Measurements from ENCODE around the gene OPN4. TPM values are rescaled to one million over a fixed set of nuclear protein-coding genes. Genes with fewer than 3 reads are reported as not detected.

OPN4 gene
- total RNA-seq, 2 experiments from 2014 or later = not detected

DNA sequence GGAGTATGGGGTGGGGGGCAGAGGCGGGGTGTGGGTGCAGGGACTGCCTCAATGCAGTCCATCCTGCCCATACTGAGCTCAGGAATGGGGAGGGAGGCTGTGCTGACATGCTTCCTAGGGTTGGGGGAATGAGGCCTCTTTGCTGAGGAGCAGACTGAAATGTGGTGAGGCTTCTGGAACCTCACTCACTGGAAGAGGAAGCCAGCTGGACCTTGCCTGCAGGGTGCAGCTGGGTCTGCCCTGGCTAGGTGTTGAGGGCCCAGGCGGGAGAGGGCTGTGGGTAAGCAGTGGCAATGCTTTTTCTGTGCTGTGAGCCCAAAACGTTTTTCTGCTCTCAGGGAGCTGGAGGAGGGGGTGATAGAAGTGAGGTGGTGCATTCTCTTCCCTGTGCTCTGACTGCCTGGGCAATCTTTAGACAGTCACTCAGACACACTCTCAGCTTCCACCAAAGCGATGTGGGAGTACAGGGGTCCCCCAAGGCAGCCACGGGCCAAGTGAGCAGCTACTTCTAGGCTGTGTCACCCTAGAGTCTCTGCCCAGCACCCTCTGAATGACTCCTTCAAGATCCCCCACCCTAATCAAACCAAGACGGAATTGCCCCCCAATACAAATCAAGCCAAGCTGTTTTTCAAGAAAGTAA, 60.9 kb downstream of the OPN4 start:
- POLR2A ChIA-PET = interaction anchor here (0.6 kb wide), 1 partner anchor 9 kb away, joined by 5 read pairs; no protein-coding TSS in a partner anchor
- Histone ChIP-seq H3K9me2 (ENCODE audit: insufficient read depth, low read length) (no peaks in the 10 kb centered on the region), H3K36me3 (ENCODE audit: insufficient read depth, low read length) (no peaks in the 10 kb centered on the region), H3K27ac (ENCODE audit: low read depth, low read length, poor library complexity, severe bottlenecking) (no peak overlapping the region), H3K9me3 (ENCODE audit: low read length) (no peaks in the 10 kb centered on the region), H3K4me2 (ENCODE audit: low read length) (no peak overlapping the region), H3K79me2 (ENCODE audit: insufficient read depth, low read depth, low read length) (no peaks in the 10 kb centered on the region), H2AFZ (ENCODE audit: low read length) (no peak overlapping the region), H3K4me1 (ENCODE audit: insufficient read depth, low read length, poor library complexity, severe bottlenecking) (peaks cover 14% of the 10 kb centered on the region), H4K20me1 (ENCODE audit: insufficient read depth, low read length) (no peaks in the 10 kb centered on the region), H3K4me3 (ENCODE audit: low read depth, low read length, poor library complexity, severe bottlenecking) (no peak overlapping the region)
- CTCF ChIA-PET (ENCODE audit: unreplicated experiment) = no interaction called here
- intact Hi-C loops (cut with micrococcal nuclease; ENCODE audit: unreplicated experiment) = loop anchor here (10.0 kb wide), 1 partner anchor 250 kb away; the partner anchor contains the start of gene ADIRF
- no peak for TF ChIP-seq EZH2phosphoT487 (IDR thresholded peaks at IDR 0.05; ENCODE audit: borderline replicate concordance, low read depth, low read length)
- TF ChIP-seq, protein P1, sequence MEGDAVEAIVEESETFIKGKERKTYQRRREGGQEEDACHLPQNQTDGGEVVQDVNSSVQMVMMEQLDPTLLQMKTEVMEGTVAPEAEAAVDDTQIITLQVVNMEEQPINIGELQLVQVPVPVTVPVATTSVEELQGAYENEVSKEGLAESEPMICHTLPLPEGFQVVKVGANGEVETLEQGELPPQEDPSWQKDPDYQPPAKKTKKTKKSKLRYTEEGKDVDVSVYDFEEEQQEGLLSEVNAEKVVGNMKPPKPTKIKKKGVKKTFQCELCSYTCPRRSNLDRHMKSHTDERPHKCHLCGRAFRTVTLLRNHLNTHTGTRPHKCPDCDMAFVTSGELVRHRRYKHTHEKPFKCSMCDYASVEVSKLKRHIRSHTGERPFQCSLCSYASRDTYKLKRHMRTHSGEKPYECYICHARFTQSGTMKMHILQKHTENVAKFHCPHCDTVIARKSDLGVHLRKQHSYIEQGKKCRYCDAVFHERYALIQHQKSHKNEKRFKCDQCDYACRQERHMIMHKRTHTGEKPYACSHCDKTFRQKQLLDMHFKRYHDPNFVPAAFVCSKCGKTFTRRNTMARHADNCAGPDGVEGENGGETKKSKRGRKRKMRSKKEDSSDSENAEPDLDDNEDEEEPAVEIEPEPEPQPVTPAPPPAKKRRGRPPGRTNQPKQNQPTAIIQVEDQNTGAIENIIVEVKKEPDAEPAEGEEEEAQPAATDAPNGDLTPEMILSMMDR (conservative IDR thresholded peaks at IDR 0.05; ENCODE audit: low read length) = no peak
- BruUV-seq (replicated peaks) = no TSS peak
- no peak for DNase-seq (ENCODE audit: low spot score)

DNA sequence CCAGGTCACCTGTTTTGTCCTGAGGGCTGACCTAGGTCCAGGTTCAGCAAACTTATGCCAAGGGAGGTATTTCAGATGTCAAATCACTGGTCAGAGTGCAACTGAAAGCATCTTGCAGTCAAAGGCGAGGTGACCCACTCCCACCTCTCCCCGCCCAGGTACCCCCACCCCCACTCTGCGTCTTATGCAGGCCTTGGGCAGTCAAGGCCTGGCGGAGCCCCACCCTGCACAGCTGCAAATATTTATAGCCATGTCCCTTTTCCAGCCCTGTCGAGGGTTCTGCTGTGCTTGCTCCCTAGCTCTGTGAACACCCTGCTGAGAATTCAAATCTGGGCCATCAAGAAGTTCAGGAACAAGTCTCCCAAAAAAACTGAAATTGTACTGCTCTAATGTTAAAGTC, 61.5 kb downstream of the OPN4 start:
- Histone ChIP-seq H3K79me2 (ENCODE audit: insufficient read depth, low read depth, low read length) (no peaks in the 10 kb centered on the region), H3K4me2 (ENCODE audit: low read length) (no peak overlapping the region), H3K9me2 (ENCODE audit: insufficient read depth, low read length) (no peaks in the 10 kb centered on the region), H3K4me3 (ENCODE audit: low read depth, low read length, poor library complexity, severe bottlenecking) (no peak overlapping the region), H4K20me1 (ENCODE audit: insufficient read depth, low read length) (no peaks in the 10 kb centered on the region), H3K27ac (ENCODE audit: low read depth, low read length, poor library complexity, severe bottlenecking) (no peak overlapping the region), H3K9me3 (ENCODE audit: low read length) (no peaks in the 10 kb centered on the region), H2AFZ (ENCODE audit: low read length) (no peak overlapping the region), H3K36me3 (ENCODE audit: insufficient read depth, low read length) (no peaks in the 10 kb centered on the region), H3K4me1 (ENCODE audit: insufficient read depth, low read length, poor library complexity, severe bottlenecking) (peaks cover 11% of the 10 kb centered on the region)
- POLR2A ChIA-PET = no interaction called here
- BruUV-seq (replicated peaks) = no TSS peak
- no peak for TF ChIP-seq EZH2phosphoT487 (IDR thresholded peaks at IDR 0.05; ENCODE audit: borderline replicate concordance, low read depth, low read length)
- TF ChIP-seq, protein P1 (conservative IDR thresholded peaks at IDR 0.05; ENCODE audit: low read length) = no peak
- DNase-seq (ENCODE audit: low spot score) = no peak
- intact Hi-C loops (cut with micrococcal nuclease; ENCODE audit: unreplicated experiment) = loop anchor here (10.0 kb wide), 1 partner anchor 249 kb away; the partner anchor contains the start of gene ADIRF
- CTCF ChIA-PET (ENCODE audit: unreplicated experiment) = no interaction called here

Other genes with a start within 250 kb of the OPN4 start
- gene WAPL, start 132.8 kb upstream of the OPN4 start, total RNA-seq (2014; rRNA removed; shearing (Covaris generic)) = 51.1 and 56.6 TPM in 2 replicates
- 68.7 and 75.7 TPM in 2 replicates for gene WAPL, start 132.8 kb upstream of the OPN4 start, total RNA-seq (2022)
- not detected in 2 replicates for gene LDB3, start 14.0 kb downstream of the OPN4 start, total RNA-seq (2014; rRNA removed; shearing (Covaris generic))
- 0.08 TPM in 1 of 2 replicates, not detected in the other for gene LDB3, start 14.0 kb downstream of the OPN4 start, total RNA-seq (2022)
- 0.03 and 0.47 TPM in 2 replicates for gene BMPR1A, start 102.1 kb downstream of the OPN4 start, total RNA-seq (2014; rRNA removed; shearing (Covaris generic))
- 0.37 and 1.1 TPM in 2 replicates for gene BMPR1A, start 102.1 kb downstream of the OPN4 start, total RNA-seq (2022)

All from OCI-LY7 (cell line).